Left renal pelvis (tissue), 4 donors: ENCODE data around the gene RGL3. TPM values are rescaled to one million over a fixed set of nuclear protein-coding genes. Genes with fewer than 3 reads are reported as not detected.
"Not testable (repeated sequence)": the region's sequence is repeated elsewhere in the genome, so short reads cannot be mapped to it uniquely, and the experiment has no call there.

Experiments
- DNase-seq, 4 donors: peaks; one replicate each; pipeline ENCODE4 v3.0.0-alpha.2; 2013; ENCODE audit warnings: low read depth in 4 of 4, low spot score in 3 of 4
- polyA plus RNA-seq, 4 donors: library from polyadenylated mRNA; unstranded; fragments of 120-200 nt; gene quantifications; one replicate each; pipeline ENCODE4 v1.2.1, GENCODE V29; 2013; ENCODE audit not compliant: insufficient read length in 4 of 4

RGL3 gene
- polyA plus RNA-seq, 4 donors = 1.7 to 148 (median 71.4) TPM

DNA sequence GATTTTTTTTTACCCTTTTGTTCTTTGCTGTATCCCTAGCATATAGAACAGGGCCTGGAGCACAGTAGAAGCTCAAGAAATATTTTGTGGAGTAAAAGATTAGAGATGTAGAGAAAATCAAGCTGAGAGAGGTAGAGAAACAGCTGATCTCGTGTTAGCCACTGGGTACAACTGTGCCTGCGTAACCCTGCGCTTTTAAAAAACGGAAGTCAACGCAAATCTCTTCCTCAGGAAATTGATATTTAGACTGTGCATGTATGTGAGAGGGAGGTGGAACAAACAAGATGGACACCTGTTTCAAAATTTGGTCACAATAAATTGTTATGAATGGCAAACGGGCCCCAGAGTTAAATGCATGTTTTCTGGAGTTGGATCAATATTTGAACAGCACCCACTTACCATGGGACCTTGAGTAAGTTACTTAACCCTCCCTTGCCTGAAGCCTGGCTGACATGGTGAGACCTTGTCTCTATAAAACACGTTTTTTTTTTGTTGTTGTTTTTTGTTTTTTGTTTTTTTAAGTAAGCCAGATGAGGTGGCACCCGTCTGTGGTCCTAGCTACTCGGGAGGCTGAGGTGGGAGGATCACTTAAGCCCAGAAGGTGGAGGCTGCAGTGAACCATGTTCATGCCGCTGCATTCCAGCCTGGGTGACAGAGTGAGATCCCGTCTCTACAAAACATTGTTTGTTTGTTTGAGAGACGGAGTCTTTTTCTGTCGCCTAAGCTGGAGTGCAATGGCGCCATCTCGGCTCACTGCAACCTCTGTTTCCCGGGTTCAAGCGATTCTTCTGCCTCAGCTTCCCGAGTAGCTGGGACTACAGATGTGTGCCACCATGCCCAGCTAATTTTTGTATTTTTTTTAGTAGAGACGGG lies 31.7 kb downstream of the RGL3 start:
- no peak for DNase-seq

DNA sequence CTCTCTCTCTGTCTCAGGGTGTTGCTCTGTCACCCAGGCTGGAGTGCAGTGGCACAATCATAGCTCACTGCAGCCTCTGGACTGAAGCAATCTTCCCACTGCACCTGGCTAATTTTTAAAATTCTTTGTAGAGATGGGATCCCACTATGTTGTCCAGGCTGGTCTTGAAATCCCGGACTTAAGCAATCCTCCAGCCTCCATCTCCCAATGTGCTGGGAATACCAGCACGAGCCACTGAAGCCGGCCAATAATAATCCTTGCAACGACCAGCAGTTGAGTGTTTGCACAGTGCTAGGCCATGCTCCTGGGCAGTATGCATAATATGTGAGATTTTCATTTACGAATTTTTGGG lies 34.4 kb downstream of the RGL3 start:
- no peak for DNase-seq

DNA sequence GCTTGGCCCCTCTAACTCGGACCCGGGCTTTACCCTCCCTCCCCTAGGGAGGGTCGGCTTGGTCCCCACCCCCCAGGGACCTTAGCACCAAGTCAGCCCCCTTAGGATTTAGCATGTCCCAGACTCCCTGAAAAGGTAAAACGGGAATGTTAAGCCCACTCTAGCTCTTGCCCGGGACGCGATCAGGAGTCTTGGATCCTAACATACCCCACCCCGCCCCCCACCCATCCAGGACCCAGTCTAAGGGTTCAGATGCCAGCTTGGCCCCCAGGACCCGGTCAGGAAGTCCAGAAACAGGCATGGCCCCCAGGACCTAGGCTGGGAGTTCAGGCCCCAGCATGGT lies 35.4 kb downstream of the RGL3 start:
- no peak for DNase-seq

DNA sequence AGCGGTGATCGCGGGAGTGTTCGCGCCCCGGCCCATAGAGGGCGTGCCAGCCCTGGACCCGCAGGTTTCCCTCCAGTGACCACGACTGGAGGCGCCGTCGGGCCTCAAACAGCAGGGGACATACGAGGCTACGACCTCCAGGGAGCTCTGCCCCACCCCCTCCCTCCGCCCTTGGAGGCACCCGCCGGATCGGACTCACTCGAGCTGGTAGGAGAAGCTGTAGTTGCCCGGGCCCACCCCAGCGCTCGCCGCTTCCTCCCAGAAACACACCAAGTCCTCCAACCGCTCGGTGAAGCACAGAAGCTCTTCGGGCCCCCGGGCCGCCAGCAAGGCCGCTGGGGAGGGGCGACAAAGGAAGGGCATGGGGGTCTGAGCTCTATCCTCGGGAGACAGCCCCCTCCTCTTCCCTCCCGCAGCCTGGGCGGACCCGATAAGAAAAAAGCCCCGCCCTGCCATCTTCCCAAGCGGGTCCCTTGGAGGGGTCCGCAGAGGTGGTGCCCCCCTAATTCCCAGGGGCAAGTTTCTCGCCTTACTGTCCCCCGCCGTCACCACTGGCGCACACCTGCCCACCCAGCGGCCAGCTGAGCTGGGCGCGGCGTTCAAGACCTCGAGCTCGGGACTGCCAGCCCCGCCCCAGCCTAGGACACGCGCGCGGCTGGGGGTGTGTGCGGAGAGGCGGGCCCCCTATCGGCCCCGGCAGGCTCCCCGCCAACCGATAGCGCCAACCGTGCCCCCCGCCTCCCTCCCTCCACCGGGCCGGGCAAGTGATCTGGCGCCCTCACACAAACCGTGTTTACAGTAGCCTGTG lies 36.0 kb downstream of the RGL3 start:
- no peak for DNase-seq

DNA sequence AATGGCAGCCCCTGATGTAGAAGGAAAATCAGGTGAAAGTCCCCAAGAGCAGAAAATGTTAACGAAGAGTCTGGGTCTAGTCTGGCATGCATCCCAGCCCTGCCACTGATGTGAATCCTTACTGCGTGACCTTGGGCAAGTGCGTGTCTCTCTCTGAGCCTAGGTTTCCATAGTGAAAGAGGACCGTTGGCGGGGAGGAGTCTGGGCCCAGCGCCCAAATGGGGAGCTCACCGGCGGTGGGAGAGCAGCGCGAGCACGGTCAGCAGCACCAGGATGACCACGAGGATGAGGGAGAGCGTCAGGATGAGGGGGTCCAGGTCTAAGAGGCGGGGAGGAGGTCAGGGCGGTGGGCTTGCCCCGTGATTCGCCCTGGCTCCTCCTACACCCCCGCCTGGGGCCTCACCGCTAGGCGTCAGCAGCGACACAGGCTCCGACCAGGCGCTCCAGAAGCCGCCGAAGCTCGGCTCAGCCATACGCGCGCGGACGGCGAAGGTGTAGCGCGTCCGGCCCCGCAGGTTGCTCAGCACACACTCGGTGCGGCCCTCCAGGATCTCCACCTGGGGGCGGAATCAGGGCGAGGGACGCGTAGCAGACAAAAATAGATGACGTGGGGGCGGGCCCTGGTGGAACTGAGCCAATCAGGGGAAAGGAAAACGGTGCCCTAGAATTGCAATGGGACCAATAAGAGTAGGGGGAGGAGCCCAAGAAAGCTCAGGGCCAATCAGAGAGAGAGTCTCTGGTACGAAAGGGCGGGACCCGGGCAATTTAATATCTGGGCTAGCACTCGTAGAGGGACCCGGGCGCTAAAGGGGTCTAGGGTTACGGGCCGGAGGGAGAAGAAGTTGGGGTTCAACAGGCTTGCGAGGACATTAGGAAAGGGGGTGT lies 38.2 kb downstream of the RGL3 start:
- peak; percentile 91 to 95 (median 92) for DNase-seq

DNA sequence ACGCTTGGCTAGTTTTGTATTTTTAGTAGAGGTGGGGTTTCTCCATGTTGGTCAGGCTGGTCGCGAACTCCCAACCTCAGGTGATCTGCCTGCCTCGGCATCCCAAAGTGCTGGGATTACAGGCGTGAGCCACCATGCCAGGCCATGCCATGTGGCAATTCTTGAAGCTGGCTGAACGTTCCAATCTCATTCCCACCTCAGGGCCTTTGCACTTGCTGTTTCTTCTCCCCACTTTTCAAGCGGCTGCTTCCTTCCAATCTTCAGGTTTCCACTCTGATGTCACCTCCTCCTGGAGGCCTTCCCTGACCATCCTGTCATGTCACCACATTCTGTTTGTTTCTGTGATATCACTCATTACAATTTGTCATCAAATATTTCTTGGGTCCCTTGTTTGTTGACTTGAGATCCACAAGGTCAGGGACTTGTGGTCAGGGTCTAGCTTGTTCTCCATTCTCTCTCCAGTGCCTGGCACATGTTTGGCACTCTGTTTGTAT lies 39.2 kb downstream of the RGL3 start:
- no peak for DNase-seq

DNA sequence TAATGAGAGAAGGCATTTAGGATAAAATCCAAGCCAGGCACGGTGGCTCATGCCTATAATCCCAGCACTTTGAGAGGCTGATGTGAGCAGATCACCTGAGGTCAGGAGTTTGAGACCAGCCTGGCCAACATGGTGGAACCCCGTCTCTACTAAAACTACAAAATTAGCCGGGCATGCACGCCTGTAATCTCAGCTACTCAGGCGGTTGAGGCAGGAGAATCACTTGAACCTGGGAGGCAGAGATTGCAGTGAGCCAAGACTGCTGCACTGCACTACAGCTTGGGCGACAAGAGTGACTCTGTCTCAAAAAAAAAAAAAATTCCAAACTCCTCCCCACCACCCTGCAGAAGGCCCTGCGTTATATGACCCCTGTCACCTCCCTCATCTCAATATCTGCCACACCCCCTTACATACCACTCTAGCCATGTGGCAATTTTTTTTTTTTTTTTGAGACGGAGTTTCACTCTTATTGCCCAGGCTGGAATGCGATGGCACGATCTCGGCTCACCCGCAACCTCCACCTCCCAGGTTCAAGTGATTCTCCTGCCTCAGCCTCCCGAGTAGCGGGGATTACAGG lies 39.8 kb downstream of the RGL3 start:
- DNase-seq = not testable (repeated sequence)

DNA sequence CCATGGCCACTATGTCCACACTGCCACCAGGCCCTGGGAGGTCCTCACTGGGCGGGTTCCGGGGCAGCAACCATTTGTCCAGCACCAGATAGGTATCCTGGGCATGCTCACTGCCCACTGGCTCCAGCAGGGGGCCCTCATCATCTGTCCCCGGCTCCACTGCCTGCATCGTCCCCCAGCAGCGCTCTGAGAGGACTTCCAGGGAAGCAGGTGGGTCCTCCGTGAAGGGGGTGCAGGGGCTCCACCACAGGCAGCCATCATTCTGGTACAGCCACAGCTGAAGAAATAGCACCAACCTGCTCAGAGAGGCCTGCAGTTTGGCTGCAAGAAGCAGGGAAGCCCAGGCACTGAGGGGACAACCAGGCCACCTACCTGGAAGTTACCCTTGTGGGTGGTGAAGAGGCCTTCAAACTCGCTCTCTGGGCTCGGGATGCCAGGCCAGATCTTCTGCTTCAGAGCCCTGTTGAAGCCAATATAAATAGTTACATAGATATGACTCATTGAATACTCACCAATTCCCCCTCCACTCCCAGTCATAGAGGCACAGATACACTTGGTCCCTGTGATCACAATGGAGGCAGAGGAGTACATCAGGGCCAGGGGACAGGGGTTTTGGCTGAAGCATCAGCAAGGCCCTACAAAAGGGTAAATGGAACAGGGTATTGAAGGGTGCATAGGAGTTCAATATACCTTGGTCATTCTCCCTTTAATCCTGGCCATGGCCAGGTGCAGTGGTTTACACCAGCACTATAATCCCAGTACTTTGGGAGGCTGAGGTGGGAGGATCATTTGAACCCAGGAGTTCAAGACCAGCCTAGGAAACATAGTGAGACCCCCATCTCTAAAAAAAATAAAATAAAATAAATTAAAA lies 40.6 kb downstream of the RGL3 start:
- no peak for DNase-seq

DNA sequence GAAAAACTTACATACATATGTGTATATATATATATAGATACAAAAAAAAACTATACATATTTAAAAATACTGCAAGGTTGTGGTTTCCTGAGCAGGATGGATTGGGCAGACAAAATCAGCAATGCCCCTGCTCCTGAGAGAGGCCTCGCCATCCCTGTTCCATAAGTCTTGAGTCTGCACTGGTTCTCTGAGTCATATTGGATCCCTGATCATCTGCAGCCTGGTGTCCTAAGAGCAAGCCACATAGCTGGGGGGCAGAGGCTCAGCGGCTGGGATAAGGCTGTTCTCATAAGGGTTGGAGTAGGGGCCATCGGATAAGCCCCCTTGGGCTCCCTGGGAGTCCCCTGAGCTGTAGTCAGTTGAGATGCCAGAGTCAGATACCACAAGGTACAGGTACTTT lies 41.4 kb downstream of the RGL3 start:
- no peak for DNase-seq

DNA sequence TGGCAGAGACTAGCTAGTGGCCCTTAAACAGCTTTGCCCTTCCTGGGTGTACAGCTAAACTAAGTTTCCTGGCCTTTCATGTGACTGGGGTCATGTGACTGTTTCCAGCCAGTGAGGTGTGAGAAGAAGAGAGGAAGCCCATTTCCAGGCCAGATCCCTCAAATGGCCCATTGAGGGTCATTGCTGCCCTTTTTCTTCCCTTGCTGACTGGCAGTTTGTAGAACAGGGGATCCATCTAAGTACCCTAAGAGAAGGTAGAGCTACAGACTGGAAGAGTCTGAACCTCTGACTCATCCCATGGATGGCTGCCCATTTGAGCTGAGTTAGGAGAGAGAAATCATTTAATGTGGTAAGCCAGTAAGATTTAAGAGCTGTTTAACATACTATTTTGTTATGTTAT lies 41.9 kb downstream of the RGL3 start:
- DNase-seq = no peak

DNA sequence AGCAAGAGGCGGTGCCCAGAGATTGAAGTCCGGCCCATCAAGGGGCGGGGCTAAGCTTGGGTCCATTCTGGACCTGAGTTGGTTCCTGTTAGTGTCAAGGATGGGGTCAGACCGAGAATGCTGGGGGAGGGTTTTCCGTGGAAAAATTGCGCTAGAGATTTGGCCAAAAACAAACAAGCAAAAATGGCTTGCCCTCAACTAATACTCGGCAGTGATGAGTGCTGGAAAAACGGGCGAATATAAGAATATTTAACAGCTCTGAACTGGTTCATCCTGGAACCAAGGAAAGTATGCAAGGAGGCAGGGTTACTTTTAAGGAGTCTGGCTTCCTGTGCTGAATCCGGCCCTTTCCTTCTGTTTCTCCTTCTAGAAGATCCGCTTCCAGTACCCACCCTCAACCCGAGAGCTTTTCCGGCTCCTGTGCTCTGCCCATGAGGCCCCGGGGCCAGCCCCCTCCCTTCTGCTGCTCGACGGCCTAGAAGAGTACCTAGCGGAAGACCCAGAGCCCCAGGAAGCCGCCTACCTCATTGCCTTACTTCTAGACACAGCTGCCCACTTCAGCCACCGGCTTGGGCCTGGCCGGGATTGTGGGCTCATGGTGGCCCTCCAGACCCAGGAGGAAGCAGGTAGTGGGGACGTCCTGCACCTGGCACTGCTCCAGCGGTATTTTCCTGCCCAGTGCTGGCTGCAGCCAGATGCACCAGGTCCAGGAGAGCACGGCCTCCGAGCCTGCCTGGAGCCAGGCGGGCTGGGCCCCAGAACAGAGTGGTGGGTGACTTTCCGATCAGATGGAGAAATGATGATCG lies 43.8 kb downstream of the RGL3 start:
- no peak for DNase-seq

DNA sequence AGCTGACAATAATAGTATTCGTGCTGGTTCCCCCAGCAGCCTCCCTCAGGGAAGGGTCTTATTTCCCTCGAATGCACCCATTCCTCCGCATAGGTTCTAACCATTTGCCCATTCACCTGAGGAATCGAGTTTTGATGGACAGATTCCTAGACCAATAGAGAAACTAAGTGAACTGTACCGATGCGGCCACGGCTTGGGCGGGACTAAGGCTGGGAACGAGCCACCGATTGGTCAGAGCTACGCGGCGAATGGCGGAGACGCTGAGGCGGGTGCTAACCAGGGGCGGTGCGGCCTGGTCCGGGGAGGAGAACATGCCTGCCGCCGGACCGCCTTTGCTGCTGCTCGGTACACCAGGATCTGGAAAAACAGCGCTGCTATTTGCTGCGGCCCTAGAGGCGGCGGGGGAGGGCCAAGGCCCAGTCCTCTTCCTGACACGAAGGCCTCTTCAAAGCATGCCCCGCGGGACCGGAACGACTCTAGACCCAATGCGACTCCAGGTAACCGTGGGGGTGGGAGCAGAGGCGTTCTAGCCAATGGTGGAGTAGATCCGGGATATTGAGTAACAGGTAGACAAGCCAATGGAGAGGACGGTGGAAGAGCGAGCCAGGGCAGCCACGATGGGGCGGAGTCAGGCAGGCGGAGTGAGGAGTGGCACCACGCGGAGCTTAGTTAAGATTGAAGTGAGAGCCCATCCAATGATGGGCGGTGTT lies 44.5 kb downstream of the RGL3 start, which contains the start of gene SWSAP1:
SWSAP1 (plus strand) TSS at position 234 of the 710 bp plus-strand sequence; CDS start at position 249, 15 bp downstream.
- peak; percentile 98 to 99 (median 98) for DNase-seq

DNA sequence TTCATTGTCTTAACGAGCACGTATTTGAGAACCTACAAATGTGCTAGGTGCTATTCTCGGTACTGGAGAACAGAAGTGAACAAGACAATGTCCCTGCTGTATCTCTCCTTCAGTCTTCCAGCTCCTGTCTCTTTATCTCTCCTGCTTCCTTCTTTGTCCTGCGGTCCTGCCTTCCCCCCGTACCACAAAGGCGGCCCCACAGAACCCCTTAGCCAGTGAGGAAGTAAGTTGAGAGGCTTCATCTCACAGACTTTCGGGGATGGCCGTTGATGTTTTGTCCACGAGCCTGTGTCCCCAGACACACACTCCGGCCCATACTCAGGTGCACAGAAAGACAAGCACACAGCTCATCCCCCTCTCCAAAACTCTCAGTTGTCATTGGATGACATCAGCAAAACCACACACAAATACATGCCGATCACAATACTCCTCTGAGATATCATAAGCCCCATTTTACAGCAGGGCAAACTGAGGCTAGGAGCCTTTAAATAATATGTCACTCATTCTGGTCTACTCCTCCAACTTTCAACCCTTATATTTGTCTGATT lies 45.2 kb downstream of the RGL3 start:
- DNase-seq = no peak

DNA sequence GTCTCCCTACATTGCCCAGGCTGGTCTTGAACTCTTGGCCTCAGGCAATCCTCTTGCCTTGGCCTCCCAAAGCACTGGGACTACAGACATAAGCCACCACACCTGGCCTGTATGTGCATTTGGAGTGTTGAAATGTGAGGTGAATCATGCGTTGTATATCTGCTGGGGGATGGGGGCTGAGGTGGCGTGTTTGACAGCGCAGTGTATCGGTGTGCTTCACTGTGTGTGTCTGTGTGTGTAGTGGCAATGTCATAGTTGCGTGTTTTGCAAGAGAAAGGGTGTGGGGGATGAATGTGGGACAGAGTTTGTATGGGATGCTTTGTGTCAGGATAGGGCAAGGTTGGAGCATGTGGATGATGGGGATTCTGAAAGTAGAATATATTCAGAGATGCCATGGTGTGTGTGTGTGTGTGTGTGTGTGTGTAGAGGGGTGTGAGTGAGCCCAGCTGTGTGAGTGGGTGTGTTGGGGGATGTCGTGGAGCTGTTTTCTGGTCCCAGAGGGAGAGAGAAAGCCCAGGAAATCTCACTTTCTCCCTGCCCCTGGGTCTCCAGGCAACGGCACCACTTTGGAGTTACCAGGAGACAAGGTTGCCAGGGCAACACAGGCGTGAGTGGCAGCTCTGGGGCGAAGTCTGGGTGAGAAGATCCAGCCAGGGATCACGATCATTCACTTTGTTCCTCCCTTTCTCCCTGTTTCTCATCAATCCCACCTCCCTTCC lies 45.8 kb downstream of the RGL3 start:
- no peak for DNase-seq

DNA sequence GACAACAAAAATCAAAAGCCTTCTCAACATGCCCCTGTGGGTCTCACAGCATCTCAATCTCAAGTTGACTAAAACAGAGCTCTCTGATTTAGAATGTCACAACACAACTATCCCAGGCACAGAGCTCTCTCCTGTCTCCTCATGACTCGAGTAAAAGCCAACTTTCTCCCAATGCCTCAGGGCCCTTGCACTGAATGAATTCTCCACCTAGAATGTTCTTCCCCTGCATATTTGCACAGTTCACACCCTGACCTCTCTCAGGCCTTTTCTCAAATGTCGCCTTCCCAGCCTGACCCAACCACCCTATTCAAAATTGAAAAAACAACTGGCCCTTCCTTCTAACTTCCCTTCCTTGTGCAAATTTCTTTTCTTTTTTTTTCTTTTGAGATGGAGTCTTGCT lies 48.4 kb downstream of the RGL3 start:
- no peak for DNase-seq

DNA sequence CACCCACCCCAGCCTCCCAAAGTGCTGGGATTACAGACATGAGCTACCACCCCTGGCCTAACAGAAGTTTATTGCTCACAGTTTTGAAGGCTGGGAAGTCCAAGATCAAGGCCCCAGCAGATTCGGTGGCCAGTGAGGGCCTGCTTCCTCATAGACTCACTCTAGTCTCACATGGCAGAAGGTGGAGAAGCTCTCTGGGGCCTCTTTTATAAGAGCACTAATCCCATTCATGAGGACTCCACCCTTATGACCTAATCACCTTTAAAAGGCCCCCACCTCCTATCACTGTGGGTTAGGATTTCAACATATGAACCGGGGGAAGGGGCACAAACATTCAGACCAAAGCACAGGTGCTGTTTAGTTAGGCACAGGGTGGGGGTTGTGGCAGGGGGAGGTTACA lies 51.6 kb downstream of the RGL3 start:
- DNase-seq = no peak

DNA sequence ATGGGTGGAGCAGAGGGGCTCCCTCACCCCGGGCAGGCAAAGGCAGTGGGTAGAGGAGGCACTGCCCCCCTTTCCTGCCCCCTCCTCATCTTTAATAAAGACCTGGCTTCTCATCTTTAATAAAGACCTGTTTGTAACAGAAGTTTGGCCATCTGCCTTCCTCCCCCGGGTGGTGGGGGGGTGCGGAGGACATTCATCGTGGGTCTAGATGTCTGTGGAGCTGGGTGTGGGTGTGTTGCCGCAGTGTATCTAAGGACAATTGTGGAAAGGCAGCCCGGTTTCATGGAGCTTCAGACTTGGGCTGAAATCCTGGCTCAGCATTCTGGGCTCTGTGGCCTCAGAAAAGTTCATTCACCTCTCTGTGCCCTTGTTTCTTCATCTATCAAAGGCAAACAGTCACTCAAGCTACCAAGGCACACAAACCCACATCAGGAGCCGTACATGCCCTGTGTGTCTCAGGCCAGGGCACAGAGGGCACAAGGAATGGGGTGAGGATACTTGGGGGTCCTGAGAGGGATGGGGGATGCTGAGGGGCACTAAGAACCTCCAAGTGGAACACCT lies 53.5 kb downstream of the RGL3 start:
- DNase-seq = no peak
